IMR-90 (cell line): ENCODE measurements around the gene NAPB.

Source experiments
- BHLHE40 ChIP-seq: fragments of 150-350 bp; IDR thresholded peaks from 2 replicates; pipeline ENCODE4 v1.6.1; 2016; ENCODE audit warnings: mild to moderate bottlenecking, low read depth, low read length
- CEBPB ChIP-seq: IDR thresholded peaks from 2 replicates; pipeline ENCODE4 v1.6.1; 2012; ENCODE audit warnings: low read depth, low read length, improper control_type of control experiment
- CHD1 ChIP-seq: IDR thresholded peaks from 2 replicates; pipeline ENCODE4 v1.6.1; 2012; ENCODE audit warnings: low read depth, low read length, improper control_type of control experiment
- CTCF ChIP-seq: conservative IDR thresholded peaks from 2 replicates; pipeline ENCODE4 v1.5.1; 2012; ENCODE audit warnings: mild to moderate bottlenecking, low read depth, low read length, improper control_type of control experiment
- ELK1 ChIP-seq: fragments of 150-350 bp; IDR thresholded peaks from 2 replicates; pipeline ENCODE4 v1.6.1; 2016; ENCODE audit warnings: low read depth, mild to moderate bottlenecking, low read length, moderate library complexity, borderline replicate concordance
- FOS ChIP-seq: fragments of 150-350 bp; IDR thresholded peaks from 2 replicates; pipeline ENCODE4 v1.6.1; 2016; ENCODE audit warnings: low read depth, low read length
- MAFK ChIP-seq: IDR thresholded peaks from 2 replicates; pipeline ENCODE4 v1.6.1; 2012; ENCODE audit warnings: low read depth, low read length, improper control_type of control experiment
- MAZ ChIP-seq: IDR thresholded peaks from 2 replicates; pipeline ENCODE4 v1.6.1; 2012; ENCODE audit warnings: low read depth, mild to moderate bottlenecking, low read length, improper control_type of control experiment, moderate library complexity, borderline replicate concordance
- MXI1 ChIP-seq: IDR thresholded peaks from 2 replicates; pipeline ENCODE4 v1.6.1; 2012; ENCODE audit warnings: low read depth, mild to moderate bottlenecking, low read length, moderate library complexity, borderline replicate concordance
- POLR2A ChIP-seq: IDR thresholded peaks from 2 replicates; pipeline ENCODE4 v1.6.1; 2012; ENCODE audit warnings: mild to moderate bottlenecking, low read depth, low read length
- RAD21 ChIP-seq: IDR thresholded peaks from 2 replicates; pipeline ENCODE4 v1.6.1; 2012; ENCODE audit warnings: low read length, improper control_type of control experiment
- RFX5 ChIP-seq: IDR thresholded peaks from 2 replicates; pipeline ENCODE4 v1.8.0; 2012; ENCODE audit warnings: low read depth, mild to moderate bottlenecking, low read length, moderate library complexity
- SMC3 ChIP-seq: fragments of 150-350 bp; IDR thresholded peaks from 2 replicates; pipeline ENCODE4 v1.6.1; 2016; ENCODE audit warnings: low read depth, mild to moderate bottlenecking, antibody characterized with exemption, low read length, moderate library complexity
- USF2 ChIP-seq: fragments of 150-350 bp; IDR thresholded peaks from 2 replicates; pipeline ENCODE4 v1.6.1; 2017; ENCODE audit warnings: mild to moderate bottlenecking, antibody characterized with exemption, low read length, low read depth

- TF ChIP-seq CTCF (no peak), POLR2A (no peak), RAD21 (no peak), MAFK (no peak), FOS (no peak), MAZ (no peak), SMC3 (no peak), MXI1 (no peak), USF2 (no peak), RFX5 (no peak), CEBPB (no peak), BHLHE40 (no peak), CHD1 (no peak), ELK1 (no peak)
These were observed 11.5 kb downstream of the NAPB start for GRCh38 chr20:23409800-23410199.
